GM23338 (cell line): ENCODE measurements around the gene PTPRN2. TPM values are rescaled to one million over a fixed set of nuclear protein-coding genes. Genes with fewer than 3 reads are reported as not detected.

Source experiments
- ATAC-seq: fragments of 200-7000 bp; cut with Tn5 transposase; 3 replicates; pipeline ENCODE4 v1.9.1; 2020
- DNase-seq: peaks from one replicate; pipeline ENCODE4 v3.0.0-alpha.2; 2015; ENCODE audit warnings: low spot score
- H2AFZ ChIP-seq: fragments of 200-600 bp; sonication (generic); 2 replicates; pipeline ENCODE4 v1.8.0; 2016; ENCODE audit warnings: antibody characterized with exemption, mild to moderate bottlenecking, moderate library complexity
- H3F3A ChIP-seq: fragments of 200-600 bp; sonication (generic); replicated peaks from 2 replicates; pipeline ENCODE4 v1.8.0; 2017; ENCODE audit warnings: antibody characterized with exemption, mixed run types, low read depth
- H3K27ac ChIP-seq: fragments of 200-600 bp; sonication (generic); 2 replicates; pipeline ENCODE4 v1.6.1; 2016; ENCODE audit warnings: low read depth
- H3K27me3 ChIP-seq: fragments of 200-600 bp; sonication (generic); 2 replicates; pipeline ENCODE4 v1.8.0; 2016; ENCODE audit warnings: mild to moderate bottlenecking, mixed run types, moderate library complexity; ENCODE audit not compliant: insufficient read depth
- H3K36me3 ChIP-seq: fragments of 200-600 bp; sonication (generic); 2 replicates; pipeline ENCODE4 v1.8.0; 2016; ENCODE audit warnings: mild to moderate bottlenecking; ENCODE audit not compliant: insufficient read depth
- H3K4me1 ChIP-seq: fragments of 200-600 bp; sonication (generic); 2 replicates; pipeline ENCODE4 v1.8.0; 2016; ENCODE audit warnings: mild to moderate bottlenecking, moderate library complexity; ENCODE audit not compliant: insufficient read depth
- H3K4me2 ChIP-seq: fragments of 200-600 bp; sonication (generic); 2 replicates; pipeline ENCODE4 v1.7.1; 2017; ENCODE audit warnings: mixed run types
- H3K4me3 ChIP-seq: fragments of 200-600 bp; sonication (generic); 2 replicates; pipeline ENCODE4 v1.6.1; 2016; ENCODE audit warnings: mixed run types
- H3K79me2 ChIP-seq: fragments of 200-600 bp; sonication (generic); replicated peaks from 2 replicates; pipeline ENCODE4 v1.8.0; 2017; ENCODE audit warnings: mild to moderate bottlenecking; ENCODE audit not compliant: insufficient read depth
- H3K9me2 ChIP-seq: fragments of 200-600 bp; sonication (generic); 2 replicates; pipeline ENCODE4 v1.8.0; 2017; ENCODE audit not compliant: insufficient read depth
- H4K20me1 ChIP-seq: fragments of 200-600 bp; sonication (generic); replicated peaks from 2 replicates; pipeline ENCODE4 v1.8.0; 2017; ENCODE audit warnings: mild to moderate bottlenecking; ENCODE audit not compliant: insufficient read depth
- H3K27ac Mint-ChIP-seq: 2 replicates; pipeline ENCODE4 v1.8.0; 2020; ENCODE audit warnings: inconsistent platforms, mild to moderate bottlenecking, moderate library complexity, mixed read lengths
- H3K27me3 Mint-ChIP-seq: 3 replicates; pipeline ENCODE4 v1.8.0; 2022; ENCODE audit warnings: low read depth, mild to moderate bottlenecking, moderate library complexity, mixed read lengths, inconsistent platforms; ENCODE audit not compliant: insufficient read depth, poor library complexity
- H3K36me3 Mint-ChIP-seq: 3 replicates; pipeline ENCODE4 v1.8.0; 2021; ENCODE audit warnings: low read depth, mild to moderate bottlenecking, inconsistent platforms, moderate library complexity, mixed read lengths
- H3K4me1 Mint-ChIP-seq: 3 replicates; pipeline ENCODE4 v1.8.0; 2020; ENCODE audit warnings: mild to moderate bottlenecking, inconsistent platforms, mixed read lengths
- H3K4me3 Mint-ChIP-seq: 3 replicates; pipeline ENCODE4 v1.8.0; 2021; ENCODE audit warnings: moderate library complexity, mild to moderate bottlenecking, inconsistent platforms, mixed read lengths
- H3K9me3 Mint-ChIP-seq: 3 replicates; pipeline ENCODE4 v1.8.0; 2020; ENCODE audit warnings: moderate library complexity, mild to moderate bottlenecking, inconsistent platforms, mixed read lengths
- CREB1 ChIP-seq: fragments of 250-450 bp; sonication (Bioruptor Pico); IDR thresholded peaks from 2 replicates; pipeline ENCODE4 v1.5.0; 2020; ENCODE audit warnings: low read depth, mild to moderate bottlenecking, moderate library complexity
- CTCF ChIP-seq, 2 experiments: fragments of 200-600 bp in 1 of 2; sonication (generic) in 1 of 2; conservative IDR thresholded peaks; 2 replicates each; pipeline versions ENCODE4 v1.5.1 to v1.6.1; 2016 to 2017; ENCODE audit warnings: antibody characterized with exemption in 2 of 2, low read depth in 2 of 2, mild to moderate bottlenecking in 2 of 2, moderate library complexity in 1 of 2
- ETS1 ChIP-seq: IDR thresholded peaks from 2 replicates; pipeline ENCODE4 v1.6.1; 2016; ENCODE audit warnings: antibody characterized with exemption
- EZH2 ChIP-seq: fragments of 200-600 bp; sonication (generic); IDR thresholded peaks from one replicate; pipeline ENCODE4 v1.8.0; 2017; ENCODE audit warnings: antibody characterized with exemption, mild to moderate bottlenecking, low read depth; ENCODE audit not compliant: unreplicated experiment
- EZH2phosphoT487 ChIP-seq: fragments of 200-600 bp; sonication (generic); IDR thresholded peaks from one replicate; pipeline ENCODE4 v1.8.1; 2018; ENCODE audit warnings: antibody characterized with exemption; ENCODE audit not compliant: unreplicated experiment
- JUNB ChIP-seq: IDR thresholded peaks from one replicate; pipeline ENCODE4 v1.6.1; 2016; ENCODE audit warnings: antibody characterized with exemption; ENCODE audit not compliant: unreplicated experiment
- NANOG ChIP-seq: IDR thresholded peaks from 2 replicates; pipeline ENCODE4 v1.6.1; 2016; ENCODE audit warnings: antibody characterized with exemption, borderline replicate concordance
- POLR2AphosphoS5 ChIP-seq: IDR thresholded peaks from 2 replicates; pipeline ENCODE4 v1.6.1; 2016; ENCODE audit warnings: antibody characterized with exemption, low read depth
- REST ChIP-seq: IDR thresholded peaks from one replicate; pipeline ENCODE4 v1.6.1; 2018; ENCODE audit warnings: antibody characterized with exemption; ENCODE audit not compliant: unreplicated experiment
- STAT1 ChIP-seq: IDR thresholded peaks from one replicate; pipeline ENCODE4 v1.6.1; 2016; ENCODE audit warnings: antibody characterized with exemption; ENCODE audit not compliant: unreplicated experiment
- ZNF114 ChIP-seq: fragments of 250-450 bp; sonication (Bioruptor Pico); IDR thresholded peaks from 2 replicates; pipeline ENCODE4 v1.5.0; 2020; ENCODE audit warnings: mild to moderate bottlenecking, moderate library complexity
- ZNF331 ChIP-seq: fragments of 250-450 bp; sonication (Bioruptor Pico); IDR thresholded peaks from 2 replicates; pipeline ENCODE4 v1.5.0; 2020; ENCODE audit warnings: low read depth, mild to moderate bottlenecking, moderate library complexity
- ZNF462 ChIP-seq: fragments of 250-450 bp; sonication (Bioruptor Pico); IDR thresholded peaks from 2 replicates; pipeline ENCODE4 v1.5.0; 2020; ENCODE audit warnings: mild to moderate bottlenecking, moderate library complexity
- polyA plus RNA-seq: library from polyadenylated mRNA; unstranded; fragments of >200 nt; fragmentation: Nextera tagmentation; extraction: Ambion mirVana; gene quantifications from 2 replicates; pipeline ENCODE4 v1.2.1, GENCODE V29; 2016
- total RNA-seq: library from RNA; depleted of rRNA; stranded (reverse); fragments of >200 nt; shearing (Covaris generic); gene quantifications from 2 replicates; pipeline ENCODE4 v1.2.3, GENCODE V29; 2014

The PTPRN2 gene
- total and polyA plus RNA-seq, 2 experiments from 2014 or later = 0.87 to 4.0 TPM

- no peak for ATAC-seq
- Mint-ChIP-seq H3K27me3 (peaks cover 12% of the 10 kb centered on the region), H3K4me1 (no peaks in the 10 kb centered on the region), H3K36me3 (peaks cover 58% of the 10 kb centered on the region), H3K9me3 (peaks cover 97% of the 10 kb centered on the region), H3K4me3 (no peak overlapping the region), H3K27ac (no peak overlapping the region)
- Histone ChIP-seq H3K9me2 (no peaks in the 10 kb centered on the region), H2AFZ (no peak overlapping the region), H3K27ac (no peak overlapping the region), H3F3A (no peaks in the 10 kb centered on the region), H3K27me3 (no peaks in the 10 kb centered on the region), H3K4me3 (no peak overlapping the region), H3K36me3 (no peaks in the 10 kb centered on the region), H3K4me2 (no peak overlapping the region), H4K20me1 (no peaks in the 10 kb centered on the region), H3K4me1 (no peaks in the 10 kb centered on the region), H3K79me2 (no peaks in the 10 kb centered on the region)
- TF ChIP-seq EZH2 (no peak), ZNF331 (CRISPR knock-in tag) (no peak), CTCF (conservative IDR thresholded peaks at IDR 0.05; ENCODE audit: low read depth in 2 of 2) (no peak), EZH2phosphoT487 (no peak), ZNF462 (CRISPR knock-in tag) (no peak), NANOG (no peak), ZNF114 (CRISPR knock-in tag) (no peak), JUNB (no peak), REST (no peak), CREB1 (CRISPR knock-in tag) (no peak), STAT1 (no peak), POLR2AphosphoS5 (no peak), ETS1 (no peak)
- no peak for DNase-seq
Measured at GRCh38 chr7:158074896-158075632, 512.6 kb downstream of the PTPRN2 start.
